ENCODE data around the gene DOLPP1. TPM values are rescaled to one million over a fixed set of nuclear protein-coding genes. Genes with fewer than 3 reads are reported as not detected.
A peak's percentile ranks its signal among the peaks of the same experiment; 100 is the strongest.

DOLPP1 gene
- total RNA-seq, 4 donors from 2014 or later = 15.7 to 52.4 (median 38.2) TPM

DNA sequence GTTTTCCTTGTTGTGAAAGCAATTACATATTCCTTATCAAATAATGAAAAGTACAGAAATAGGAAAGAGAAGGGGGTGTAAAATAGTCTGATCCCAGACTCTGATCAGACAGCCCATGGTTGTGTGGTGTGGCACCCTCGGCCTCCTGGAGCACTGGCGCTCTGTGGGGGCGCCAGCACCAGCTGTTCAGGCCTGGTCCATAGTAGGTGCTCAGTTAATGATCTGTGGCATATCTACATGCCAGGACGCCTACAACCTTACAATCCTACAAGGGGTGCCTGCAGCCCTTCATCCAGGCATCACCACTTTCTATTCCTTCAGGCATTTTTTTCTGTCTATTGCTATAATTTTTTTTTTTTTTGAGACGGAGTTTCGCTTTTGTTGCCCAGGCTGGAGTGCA, 27.9 kb upstream of the DOLPP1 start:
- Histone ChIP-seq H3K4me1 (peaks cover 0 to 17% (median 2%) of the 10 kb centered on the region in 4 donors), H3K4me3 (no peak overlapping the region), H3K9me3 (no peaks in the 10 kb centered on the region), H3K36me3 (peaks cover 0 to 57% (median 22%) of the 10 kb centered on the region in 4 donors), H3K27ac (peak overlapping the region; percentile 82 to 91 (median 84)), H3K27me3 (no peaks in the 10 kb centered on the region)
- DNase-seq = no peak
- WGBS, 2 donors (ENCODE audit: low coverage in 1 of 2) = 85 to 95% methylated on average over 4 to 6 of the region's 6 CpGs
- TF ChIP-seq, protein P1, sequence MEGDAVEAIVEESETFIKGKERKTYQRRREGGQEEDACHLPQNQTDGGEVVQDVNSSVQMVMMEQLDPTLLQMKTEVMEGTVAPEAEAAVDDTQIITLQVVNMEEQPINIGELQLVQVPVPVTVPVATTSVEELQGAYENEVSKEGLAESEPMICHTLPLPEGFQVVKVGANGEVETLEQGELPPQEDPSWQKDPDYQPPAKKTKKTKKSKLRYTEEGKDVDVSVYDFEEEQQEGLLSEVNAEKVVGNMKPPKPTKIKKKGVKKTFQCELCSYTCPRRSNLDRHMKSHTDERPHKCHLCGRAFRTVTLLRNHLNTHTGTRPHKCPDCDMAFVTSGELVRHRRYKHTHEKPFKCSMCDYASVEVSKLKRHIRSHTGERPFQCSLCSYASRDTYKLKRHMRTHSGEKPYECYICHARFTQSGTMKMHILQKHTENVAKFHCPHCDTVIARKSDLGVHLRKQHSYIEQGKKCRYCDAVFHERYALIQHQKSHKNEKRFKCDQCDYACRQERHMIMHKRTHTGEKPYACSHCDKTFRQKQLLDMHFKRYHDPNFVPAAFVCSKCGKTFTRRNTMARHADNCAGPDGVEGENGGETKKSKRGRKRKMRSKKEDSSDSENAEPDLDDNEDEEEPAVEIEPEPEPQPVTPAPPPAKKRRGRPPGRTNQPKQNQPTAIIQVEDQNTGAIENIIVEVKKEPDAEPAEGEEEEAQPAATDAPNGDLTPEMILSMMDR (IDR thresholded peaks at IDR 0.05) = no peak
- no peak for TF ChIP-seq POLR2A (IDR thresholded peaks at IDR 0.05)
- TF ChIP-seq EP300 (IDR thresholded peaks at IDR 0.05; ENCODE audit: low read depth) = no peak
- TF ChIP-seq POLR2AphosphoS5 (IDR thresholded peaks at IDR 0.05) = no peak
- intact Hi-C loops (cut with DNase I; ENCODE audit: low total_unique reads) = no loop called here
- in situ Hi-C loops (cut with MboI; ENCODE audit: low pct_ligation_motif_present in 1 of 4, low pct_unique_long_range_greater_than_20kb in 1 of 4, low sequenced_read_pairs in 3 of 4) = no loop called here

DNA sequence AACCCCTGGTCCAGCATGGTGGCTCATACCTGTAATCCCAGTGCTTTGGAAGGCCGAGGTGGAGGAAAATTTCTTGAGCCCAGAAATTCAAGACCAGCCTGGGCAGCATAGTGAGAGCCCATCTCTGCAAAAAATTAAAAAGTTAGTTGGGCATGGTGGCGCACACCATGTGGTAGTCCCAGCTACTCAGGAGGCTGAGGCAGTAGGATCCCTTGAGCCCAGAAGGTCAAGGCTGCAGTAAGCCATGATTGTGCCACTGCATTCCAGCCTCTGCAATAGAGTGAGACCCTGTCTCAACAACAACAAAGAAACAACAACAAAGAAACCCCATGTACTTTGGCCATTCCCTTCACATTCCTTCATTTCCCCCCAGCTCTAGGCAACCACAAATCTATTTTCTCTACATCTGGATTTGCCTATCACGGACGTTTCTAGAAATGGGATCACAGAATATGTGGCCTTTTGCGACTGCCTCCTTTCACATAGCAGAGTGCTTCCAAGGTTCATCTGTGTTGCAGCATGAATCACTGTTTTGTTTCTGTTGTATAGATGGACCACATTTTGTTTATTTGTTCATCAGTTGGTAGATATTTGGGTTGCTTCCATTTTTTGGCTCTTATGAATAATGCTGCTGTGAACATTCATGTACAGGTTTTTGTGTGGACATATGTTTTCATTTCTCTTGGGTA, 26.6 kb upstream of the DOLPP1 start:
- no peaks in the 10 kb centered on the region for H3K27me3 ChIP-seq
- peaks cover 0 to 17% (median 2%) of the 10 kb centered on the region in 4 donors for H3K4me1 ChIP-seq
- H3K9me3 ChIP-seq = no peaks in the 10 kb centered on the region
- no peak for DNase-seq
- 78 to 91% methylated on average over 4 to 5 of the region's 5 CpGs for WGBS, 2 donors (ENCODE audit: low coverage in 1 of 2)
- in situ Hi-C loops (cut with MboI; ENCODE audit: low pct_ligation_motif_present in 1 of 4, low pct_unique_long_range_greater_than_20kb in 1 of 4, low sequenced_read_pairs in 3 of 4) (no loop called here), intact Hi-C loops (cut with DNase I; ENCODE audit: low total_unique reads) (no loop called here)
- TF ChIP-seq, protein P1 (IDR thresholded peaks at IDR 0.05) = no peak
- TF ChIP-seq POLR2AphosphoS5 (IDR thresholded peaks at IDR 0.05) (no peak), POLR2A (IDR thresholded peaks at IDR 0.05) (no peak), EP300 (IDR thresholded peaks at IDR 0.05; ENCODE audit: low read depth) (no peak)
- H3K27ac ChIP-seq = no peak overlapping the region
- no peak overlapping the region for H3K4me3 ChIP-seq
- peaks cover 0 to 49% (median 17%) of the 10 kb centered on the region in 4 donors for H3K36me3 ChIP-seq

DNA sequence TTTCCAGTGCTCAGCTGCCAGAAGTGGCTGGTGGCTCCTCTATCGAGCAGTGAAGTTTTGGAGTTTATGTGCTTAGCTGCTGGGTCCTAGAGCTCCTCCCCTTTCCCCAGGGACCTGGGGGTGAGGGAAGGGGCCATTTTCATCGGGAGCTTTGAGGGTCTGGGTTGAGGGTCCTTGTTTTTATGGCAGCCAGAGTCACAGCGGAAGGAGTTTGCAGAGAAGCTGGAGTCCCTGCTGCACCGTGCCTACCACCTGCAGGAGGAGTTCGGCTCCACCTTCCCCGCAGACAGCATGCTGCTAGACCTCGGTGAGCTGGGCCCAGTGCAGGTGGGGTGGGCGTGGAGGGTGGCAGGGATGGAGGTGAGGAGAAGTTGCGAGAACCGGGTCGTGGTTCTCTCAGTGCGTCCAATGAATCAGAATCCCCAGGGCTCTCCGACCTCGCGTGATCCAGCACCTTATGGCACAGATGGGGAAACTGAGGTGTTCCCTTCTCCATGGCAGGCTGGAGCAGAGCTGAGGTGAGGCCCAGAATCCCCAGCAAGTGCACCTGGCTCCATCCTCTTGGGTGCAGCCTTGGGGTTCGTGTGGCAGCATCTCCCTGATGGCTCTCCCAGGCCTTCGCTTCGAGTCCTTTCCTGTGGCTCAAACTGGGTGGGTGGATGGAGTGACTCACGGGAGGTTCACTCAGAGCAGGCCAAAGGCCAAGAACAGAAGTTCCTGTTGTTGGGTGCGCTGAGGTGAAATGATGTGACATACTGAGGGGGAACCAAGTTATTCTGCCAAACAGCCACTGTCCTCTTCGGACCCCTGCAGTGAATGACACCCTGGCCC, 21.7 kb upstream of the DOLPP1 start:
- intact Hi-C loops (cut with DNase I; ENCODE audit: low total_unique reads) = no loop called here

More for the DNA sequence above, 21.7 kb upstream of the DOLPP1 start:
- TF ChIP-seq EP300 (IDR thresholded peaks at IDR 0.05; ENCODE audit: low read depth) (no peak), POLR2A (IDR thresholded peaks at IDR 0.05) (no peak), POLR2AphosphoS5 (IDR thresholded peaks at IDR 0.05) (no peak)
- TF ChIP-seq, protein P1 (IDR thresholded peaks at IDR 0.05) = no peak
- in situ Hi-C loops (cut with MboI; ENCODE audit: low pct_ligation_motif_present in 1 of 4, low pct_unique_long_range_greater_than_20kb in 1 of 4, low sequenced_read_pairs in 3 of 4) = no loop called here
- Histone ChIP-seq H3K9me3 (no peaks in the 10 kb centered on the region), H3K27ac (no peak overlapping the region), H3K4me1 (no peaks in the 10 kb centered on the region), H3K4me3 (no peak overlapping the region), H3K27me3 (no peaks in the 10 kb centered on the region), H3K36me3 (peaks cover 0 to 70% (median 31%) of the 10 kb centered on the region in 4 donors)
- 60 to 88% methylated on average over 2 to 21 of the region's 21 CpGs for WGBS, 2 donors (ENCODE audit: low coverage in 1 of 2)
- no peak for DNase-seq

Data from transverse colon (tissue), 4 donors.